NCI-H2196 (cell line): Measurements from ENCODE around the gene MRPS27.

Experiments used
- DNase-seq: peaks from one replicate; lab custom pipeline; 2025; ENCODE audit not compliant: unreplicated experiment; lab: John Stamatoyannopoulos, UW

Gene MRPS27

GRCh38 chr5:72234868-72235267 lies 85.2 kb downstream of the MRPS27 start:
- DNase-seq = no peak

GRCh38 chr5:72234265-72234700 lies 85.8 kb downstream of the MRPS27 start:
- no peak for DNase-seq

GRCh38 chr5:72233835-72234234 lies 86.2 kb downstream of the MRPS27 start:
- no peak for DNase-seq

GRCh38 chr5:72232838-72233237 lies 87.2 kb downstream of the MRPS27 start:
- no peak for DNase-seq

GRCh38 chr5:72231991-72232703 lies 87.9 kb downstream of the MRPS27 start:
- DNase-seq = peak; percentile 13

- DNase-seq = peak; percentile 22
Measured at GRCh38 chr5:72228960-72229359, 91.1 kb downstream of the MRPS27 start.

- no peak for DNase-seq
Measured at GRCh38 chr5:72226950-72227349, 93.1 kb downstream of the MRPS27 start.

- no peak for DNase-seq
Measured at GRCh38 chr5:72225741-72226140, 94.3 kb downstream of the MRPS27 start.

GRCh38 chr5:72224946-72225463 lies 95.0 kb downstream of the MRPS27 start:
- DNase-seq = no peak

GRCh38 chr5:72223371-72223770 lies 96.7 kb downstream of the MRPS27 start:
- no peak for DNase-seq

- DNase-seq = no peak
Measured at GRCh38 chr5:72222521-72222920, 97.5 kb downstream of the MRPS27 start.

GRCh38 chr5:72221541-72221940 lies 98.5 kb downstream of the MRPS27 start:
- DNase-seq = no peak

- no peak for DNase-seq
Measured at GRCh38 chr5:72221099-72221498, 98.9 kb downstream of the MRPS27 start.

GRCh38 chr5:72216756-72217155 lies 103.3 kb downstream of the MRPS27 start:
- no peak for DNase-seq

GRCh38 chr5:72214168-72214567 lies 105.9 kb downstream of the MRPS27 start:
- DNase-seq = no peak

- DNase-seq = no peak
Measured at GRCh38 chr5:72213482-72213881, 106.6 kb downstream of the MRPS27 start.

GRCh38 chr5:72212171-72212570 lies 107.9 kb downstream of the MRPS27 start:
- DNase-seq = no peak

- DNase-seq = peak; percentile 16
Measured at GRCh38 chr5:72210888-72211678, 109.0 kb downstream of the MRPS27 start.

- DNase-seq = peak; percentile 65
Measured at GRCh38 chr5:72209147-72210115, 110.6 kb downstream of the MRPS27 start.

- DNase-seq = no peak
Measured at GRCh38 chr5:72208324-72208926, 111.6 kb downstream of the MRPS27 start.

GRCh38 chr5:72206994-72207393 lies 113.0 kb downstream of the MRPS27 start:
- no peak for DNase-seq
